GM21717 (cell line): Measurements from ENCODE around the gene HECW1.
A peak's percentile ranks its signal among the peaks of the same experiment; 100 is the strongest.
"Not testable (repeated sequence)": the region's sequence is repeated elsewhere in the genome, so short reads cannot be mapped to it uniquely, and the experiment has no call there.

Experiments
- ATAC-seq: cut with Tn5 transposase; IDR thresholded peaks from one replicate; pipeline ENCODE4 v1.9.1; 2021; ENCODE audit warnings: mild to moderate bottlenecking, moderate library complexity; ENCODE audit not compliant: unreplicated experiment

HECW1 gene

DNA sequence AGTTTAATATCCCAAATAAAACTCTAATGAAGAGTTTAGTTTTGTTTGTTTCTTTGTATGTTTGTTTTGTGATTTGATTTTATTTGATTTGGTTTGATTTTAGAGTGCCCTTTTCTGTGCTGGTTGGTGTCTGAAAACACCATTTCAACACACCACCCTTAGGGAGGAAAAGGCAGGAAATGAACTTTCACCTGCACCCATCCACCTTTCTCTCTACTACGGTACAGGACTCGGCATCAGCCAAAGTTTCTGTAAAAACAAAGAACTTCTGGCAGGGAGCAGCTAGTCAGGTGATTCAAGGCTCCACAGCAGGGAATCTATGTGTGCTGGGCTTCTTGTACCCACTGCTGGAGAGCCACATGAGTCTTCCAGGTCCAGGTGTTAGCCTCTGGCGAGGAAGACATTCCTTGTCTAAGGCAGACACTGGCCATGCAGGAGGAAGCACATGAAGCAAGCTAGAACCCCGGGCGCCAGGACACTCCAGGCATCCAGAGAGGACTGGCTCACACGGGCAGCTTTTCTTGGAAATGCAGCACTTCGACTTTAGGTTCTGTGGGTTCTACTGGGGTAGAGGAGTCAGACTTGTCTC lies 448.4 kb downstream of the HECW1 start:
- no peak for ATAC-seq

DNA sequence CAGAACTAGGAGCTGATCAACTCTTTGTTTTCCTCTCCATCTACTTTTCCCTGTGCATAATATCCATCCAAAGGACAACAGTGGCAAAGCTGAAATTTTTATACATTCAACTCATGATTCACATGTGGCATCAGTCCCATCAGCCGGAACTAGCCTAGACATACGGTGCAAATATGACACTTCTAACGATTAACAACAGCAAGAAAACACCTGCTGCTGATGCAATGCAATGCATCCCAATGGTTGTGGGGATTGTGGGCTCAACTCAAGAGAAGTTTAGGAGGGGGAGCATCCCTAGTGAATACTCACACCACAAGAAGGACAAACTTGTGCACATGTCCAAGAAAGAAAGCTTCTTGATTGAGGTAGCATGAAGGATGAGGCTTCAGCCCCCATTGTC lies 449.9 kb downstream of the HECW1 start:
- no peak for ATAC-seq

DNA sequence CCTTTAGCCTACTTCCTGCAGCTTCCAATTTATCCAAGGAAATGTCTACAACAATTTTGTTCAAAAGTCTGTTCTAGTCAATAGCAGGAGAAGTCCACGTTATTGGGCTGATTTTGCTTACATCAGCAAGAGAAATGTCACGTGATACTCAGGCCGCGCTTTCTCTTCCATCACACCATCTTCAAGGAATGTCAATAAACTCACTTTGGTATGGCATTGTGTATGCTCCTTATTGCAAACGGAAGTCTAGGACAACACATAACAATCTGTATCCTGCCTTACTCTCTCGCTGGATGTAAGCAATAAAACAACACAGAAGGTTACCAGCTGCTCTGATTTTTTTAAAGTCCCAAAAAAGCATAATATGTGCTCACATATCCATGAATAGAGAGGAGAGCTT lies 453.3 kb downstream of the HECW1 start:
- ATAC-seq: no peak

DNA sequence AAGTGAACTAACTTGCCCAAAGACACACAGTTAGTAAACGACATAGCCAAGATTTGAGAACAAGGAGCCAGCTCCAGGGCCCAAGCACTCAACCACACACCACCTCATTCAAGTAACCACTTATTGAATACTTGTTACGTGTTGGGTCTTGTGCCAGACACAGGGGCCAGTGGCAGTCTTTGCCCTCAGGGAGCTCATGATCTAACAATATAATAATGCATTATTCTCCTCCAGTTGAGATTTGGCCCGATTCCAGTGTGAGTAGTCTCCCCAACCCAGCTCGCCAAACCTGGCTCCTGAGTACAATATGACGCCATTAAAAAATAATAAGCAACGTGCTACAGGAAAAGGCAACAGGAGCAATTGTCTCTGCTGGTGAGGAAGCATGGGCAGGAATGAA lies 456.1 kb downstream of the HECW1 start:
- ATAC-seq: no peak

DNA sequence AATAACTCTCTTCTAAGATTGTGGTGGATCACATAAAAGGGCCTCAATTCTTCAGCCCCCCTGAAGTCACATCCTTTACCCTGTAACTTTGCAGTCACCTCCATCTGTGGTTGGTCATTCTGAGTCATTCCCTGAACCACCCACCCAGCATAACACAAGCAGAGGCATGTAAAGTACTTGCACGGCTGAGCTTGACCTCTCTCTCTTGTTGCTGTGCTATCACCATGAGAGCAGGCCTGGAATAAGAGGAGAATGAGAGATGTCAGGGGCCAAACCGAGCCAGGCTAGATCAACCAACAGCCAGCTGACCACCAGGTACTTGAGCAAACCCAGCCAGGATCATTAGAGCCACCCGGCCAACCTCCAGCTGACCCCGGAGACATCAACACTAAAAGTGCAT lies 457.0 kb downstream of the HECW1 start:
- ATAC-seq: peak; percentile 47

DNA sequence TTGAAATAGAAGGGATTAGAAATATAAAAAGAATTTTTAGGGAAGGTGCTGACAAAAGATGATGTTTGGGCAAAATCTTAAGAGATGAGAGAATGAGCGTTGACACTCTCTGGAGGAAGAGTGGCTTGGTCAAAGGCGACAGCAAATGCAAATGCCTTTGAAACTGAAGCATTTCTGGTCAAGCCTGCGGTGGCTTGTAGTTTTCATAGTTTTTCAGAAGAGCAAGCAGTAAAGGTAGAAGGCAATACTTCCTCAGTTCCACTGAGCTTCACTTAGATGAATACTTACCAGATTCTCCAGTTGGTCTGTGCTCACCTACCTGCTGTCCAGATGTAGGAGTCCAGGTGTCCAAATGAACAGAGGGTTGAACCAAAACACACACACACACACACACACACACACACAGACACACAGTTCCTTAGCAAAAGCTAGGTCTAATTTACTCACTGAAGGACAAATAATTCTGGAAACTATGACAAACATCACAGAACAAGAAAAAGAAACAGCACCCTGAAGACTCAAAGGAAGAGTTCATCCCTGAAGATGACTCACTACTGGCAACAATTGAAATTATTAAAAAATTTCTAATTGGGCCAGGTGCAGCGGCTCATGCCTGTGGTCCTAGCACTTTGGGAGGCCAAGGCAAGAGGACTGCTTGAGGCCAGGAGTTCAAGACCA lies 458.4 kb downstream of the HECW1 start:
- ATAC-seq: no peak

DNA sequence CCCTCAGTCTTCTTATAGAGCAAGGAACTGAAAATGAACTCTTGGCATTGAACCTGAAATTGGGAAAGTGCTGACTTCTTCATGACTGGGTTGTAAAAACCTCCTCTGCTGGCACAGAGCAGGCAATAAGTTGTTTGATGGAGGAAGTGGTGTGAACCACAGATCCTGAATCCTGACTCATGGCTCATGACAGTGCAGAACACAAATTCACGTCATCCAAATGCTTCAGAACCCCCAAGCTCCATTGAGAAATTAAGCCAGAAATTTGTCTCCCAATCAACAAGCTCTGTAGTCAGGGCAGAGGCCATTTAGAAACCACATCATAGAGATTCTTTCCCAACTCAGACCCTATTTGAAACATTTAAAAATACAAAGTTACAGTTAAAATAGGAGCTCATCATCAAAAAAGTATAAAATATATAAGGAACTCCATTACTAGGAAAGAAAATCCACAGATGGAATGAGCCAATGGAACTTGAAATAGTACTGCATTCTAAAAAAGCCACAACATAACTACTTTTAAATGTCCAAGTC lies 460.1 kb downstream of the HECW1 start:
- ATAC-seq: peak; percentile 72

DNA sequence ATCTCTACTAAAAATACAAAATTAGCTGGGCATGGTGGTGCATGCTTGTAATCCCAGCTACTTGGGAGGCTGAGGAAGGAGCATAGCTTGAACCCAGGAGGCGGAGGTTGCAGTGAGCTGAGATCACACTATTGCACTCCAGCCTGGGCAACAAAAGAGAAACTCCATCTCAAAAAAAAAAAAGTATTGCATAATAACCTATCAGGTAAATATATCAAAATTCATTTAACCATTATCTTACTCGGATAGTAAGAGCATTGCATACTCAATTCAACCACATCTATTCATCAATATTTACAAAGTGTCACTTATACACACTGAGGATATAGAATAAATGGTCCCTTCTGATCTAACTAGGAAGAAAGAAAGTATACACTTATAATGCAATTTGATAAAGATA lies 461.4 kb downstream of the HECW1 start:
- not testable (repeated sequence) for ATAC-seq

DNA sequence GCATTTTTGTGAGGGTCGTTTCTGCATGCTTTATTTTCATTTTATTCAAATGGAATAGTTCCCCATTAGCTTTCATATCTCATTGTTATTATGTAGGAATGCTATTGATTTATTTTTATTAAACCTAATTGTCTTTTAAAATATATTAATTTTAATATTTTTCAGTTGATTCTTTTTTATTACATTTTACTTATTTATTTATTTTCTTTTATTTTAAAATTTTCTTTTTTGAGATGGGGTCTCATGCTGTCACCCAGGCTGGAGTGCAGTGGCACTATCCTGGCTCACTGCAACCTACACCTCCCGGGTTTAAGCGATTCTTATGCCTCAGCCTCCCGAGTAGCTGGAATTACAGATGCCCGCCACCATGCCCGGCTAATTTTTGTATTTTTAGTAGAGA lies 463.1 kb downstream of the HECW1 start:
- ATAC-seq: no peak

DNA sequence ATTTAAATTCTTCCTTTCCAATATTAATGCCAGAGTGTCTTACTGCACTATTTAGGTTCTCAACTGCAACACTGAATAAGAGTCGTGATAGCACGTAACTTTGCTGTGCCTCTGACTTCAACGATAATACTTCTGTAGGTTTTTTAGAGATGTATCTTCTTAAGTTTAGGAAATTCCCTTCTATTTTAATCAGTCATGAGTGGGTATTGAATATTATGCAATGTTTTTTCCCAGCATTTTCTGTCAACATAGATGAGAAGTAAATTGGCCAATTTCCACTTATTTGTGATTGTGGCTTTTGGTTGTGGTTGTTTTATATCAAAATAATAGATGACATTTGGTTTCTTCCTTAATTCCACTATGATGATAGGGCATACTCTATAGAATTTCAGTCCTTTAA lies 463.8 kb downstream of the HECW1 start:
- ATAC-seq: no peak

DNA sequence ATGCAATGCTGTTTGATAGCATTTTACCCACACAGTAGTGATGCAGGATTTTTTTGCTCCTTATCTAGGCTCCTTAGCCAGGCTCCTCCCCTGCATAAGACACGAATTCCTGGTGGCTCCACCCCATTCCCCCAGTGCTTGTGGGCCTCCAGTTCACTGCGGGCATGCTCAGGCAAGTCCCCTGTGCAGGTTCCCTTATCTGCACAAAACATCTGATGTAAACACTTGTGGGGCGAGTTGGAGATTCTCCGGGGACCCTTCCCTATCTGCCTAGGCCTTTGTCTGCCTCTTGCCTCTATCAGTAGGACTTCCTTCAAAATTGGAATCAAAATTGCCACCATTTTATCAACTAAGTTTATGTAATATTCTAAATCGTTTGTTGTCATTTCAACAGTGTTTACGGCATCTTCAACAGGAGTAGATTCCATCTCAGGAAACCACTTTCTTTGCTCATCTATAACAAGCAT lies 465.1 kb downstream of the HECW1 start:
- ATAC-seq: no peak

DNA sequence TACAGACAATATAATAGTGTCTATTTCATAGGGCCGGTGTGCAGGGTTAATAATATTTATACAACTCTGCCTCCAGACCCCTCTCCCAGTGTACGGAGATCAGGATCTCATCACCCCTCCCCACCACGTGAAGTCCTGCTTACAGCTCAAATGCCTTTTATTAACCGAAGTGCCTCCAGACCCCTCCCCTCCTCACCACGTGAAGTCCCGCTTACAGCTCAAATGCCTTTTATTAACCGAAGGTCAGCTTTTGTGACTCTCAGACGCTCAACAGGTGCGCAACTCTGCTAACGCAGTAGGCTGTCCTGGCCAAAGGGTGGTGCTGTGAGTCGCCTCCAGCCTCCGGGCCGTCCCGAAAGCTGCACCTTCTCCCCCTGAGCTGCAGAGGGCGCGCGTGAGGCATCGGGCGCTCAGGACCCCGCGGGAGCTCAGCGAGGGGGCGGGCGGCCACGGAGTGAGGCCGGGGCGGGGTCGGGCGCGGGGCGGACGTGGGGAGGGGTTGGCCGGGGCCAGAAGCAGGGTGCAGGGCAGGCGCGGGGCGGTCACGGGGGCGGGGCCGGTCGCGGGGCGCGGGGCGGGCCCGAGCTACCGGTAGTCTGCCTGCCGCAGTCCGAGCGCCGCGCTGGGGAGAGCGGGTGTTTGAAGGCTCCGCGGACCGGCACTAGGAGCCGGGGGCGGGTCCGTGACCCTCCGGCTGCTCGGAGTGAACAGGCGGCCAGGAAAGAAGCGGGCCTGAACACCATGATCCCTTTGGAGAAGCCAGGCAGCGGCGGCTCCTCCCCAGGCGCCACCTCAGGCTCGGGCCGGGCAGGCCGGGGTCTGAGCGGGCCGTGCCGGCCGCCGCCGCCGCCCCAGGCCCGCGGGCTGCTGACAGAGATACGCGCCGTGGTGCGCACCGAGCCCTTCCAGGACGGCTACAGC lies 470.3 kb downstream of the HECW1 start, which contains the start of gene STK17A:
Gene STK17A, plus strand, starts transcription at position 606 of the 921 bp plus-strand sequence. Its CDS starts 136 bp downstream, at position 742.
- ATAC-seq: peak; percentile 69

DNA sequence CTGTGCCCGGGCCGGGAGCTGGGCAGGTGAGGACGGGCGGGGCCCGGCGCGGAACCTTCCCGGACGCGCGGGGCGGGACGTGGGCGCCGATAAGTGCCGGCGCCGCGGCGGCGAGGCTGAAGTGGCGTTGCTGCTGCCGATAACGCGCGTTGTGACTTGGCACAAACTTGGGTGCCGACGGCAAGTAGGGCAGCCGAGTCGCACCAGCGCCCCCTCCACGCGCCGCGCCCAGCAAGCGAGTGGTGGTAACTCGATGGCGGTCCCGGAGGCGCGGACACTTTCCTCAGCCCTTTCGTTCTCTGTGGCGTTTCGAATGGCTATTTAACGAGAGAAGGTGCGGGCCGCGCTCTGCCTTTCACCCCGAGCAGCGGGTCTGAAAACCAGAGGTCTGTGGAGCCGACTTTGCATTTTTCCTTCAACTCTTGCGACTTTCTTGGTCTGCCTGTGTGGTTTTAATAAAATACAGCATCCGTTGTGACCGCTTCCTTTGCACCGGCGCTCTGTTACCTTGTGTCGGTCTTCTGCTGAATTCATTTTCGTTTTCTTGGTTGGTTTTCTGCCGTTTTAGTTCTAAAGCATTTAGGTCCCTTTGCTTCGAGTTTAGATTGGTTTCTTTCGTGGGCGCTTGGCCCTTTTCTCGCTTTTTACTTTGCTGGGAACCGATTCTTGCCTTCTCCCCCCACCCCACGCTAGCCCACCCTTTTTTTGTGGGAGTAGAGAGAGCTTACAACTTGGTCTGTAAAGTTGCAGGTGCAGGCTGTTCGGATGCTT lies 471.2 kb downstream of the HECW1 start:
- ATAC-seq: peak; percentile 12

DNA sequence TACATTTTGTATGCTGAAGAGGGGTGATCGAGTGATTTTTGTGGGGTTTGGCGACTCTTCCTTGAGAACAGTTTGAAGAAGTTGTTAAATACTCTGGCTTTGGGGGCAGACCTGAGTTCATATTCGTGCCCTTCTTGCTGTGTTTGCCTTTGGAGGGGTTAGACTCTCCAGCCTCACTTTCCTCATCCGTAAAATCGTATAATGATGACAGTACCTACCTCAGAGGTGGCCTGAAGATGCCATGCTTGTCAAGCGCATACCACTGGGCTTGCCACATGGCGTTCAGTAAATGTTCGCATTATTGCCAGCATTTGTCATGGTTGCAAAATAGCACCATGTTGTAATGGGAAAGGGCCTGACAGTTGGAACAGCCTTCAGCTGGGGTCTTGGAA lies 471.7 kb downstream of the HECW1 start:
- no peak for ATAC-seq

DNA sequence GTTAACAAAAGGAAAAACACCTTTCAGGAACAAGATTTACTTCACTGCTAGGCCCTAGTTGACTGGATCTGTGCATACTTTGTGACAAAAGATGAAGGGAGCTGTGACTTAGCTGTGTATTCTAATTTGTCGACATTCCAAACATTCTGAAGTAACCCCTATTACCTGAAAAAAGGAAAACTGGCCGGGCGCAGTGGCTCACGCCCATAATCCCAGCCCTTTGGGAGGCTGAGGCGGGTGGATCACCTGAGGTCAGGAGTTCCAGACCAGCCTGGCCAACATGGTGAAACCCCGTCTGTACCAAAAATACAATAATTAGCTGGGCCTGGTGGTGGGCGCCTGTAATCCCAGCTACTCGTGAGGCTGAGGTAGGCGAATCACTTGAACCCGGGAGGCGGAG lies 472.3 kb downstream of the HECW1 start:
- not testable (repeated sequence) for ATAC-seq

DNA sequence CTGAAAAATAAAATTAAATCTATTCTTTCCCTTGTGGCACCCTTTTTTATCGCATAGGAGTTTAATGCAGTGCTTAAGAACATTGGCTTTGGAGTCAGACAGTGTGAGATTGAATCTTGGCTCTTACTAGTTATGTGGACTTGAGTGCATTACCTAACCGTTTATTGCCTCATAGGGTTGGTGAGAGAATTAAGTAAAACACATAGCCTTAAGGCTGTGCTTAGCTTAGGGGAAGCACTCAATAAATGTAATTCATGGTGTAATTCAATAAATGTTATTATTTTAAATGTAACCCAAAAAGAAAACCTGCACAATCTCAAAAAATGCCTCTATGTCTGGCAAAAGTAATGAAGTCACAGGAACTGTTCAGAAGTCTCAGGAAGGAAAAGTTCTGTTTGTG lies 473.1 kb downstream of the HECW1 start:
- no peak for ATAC-seq

DNA sequence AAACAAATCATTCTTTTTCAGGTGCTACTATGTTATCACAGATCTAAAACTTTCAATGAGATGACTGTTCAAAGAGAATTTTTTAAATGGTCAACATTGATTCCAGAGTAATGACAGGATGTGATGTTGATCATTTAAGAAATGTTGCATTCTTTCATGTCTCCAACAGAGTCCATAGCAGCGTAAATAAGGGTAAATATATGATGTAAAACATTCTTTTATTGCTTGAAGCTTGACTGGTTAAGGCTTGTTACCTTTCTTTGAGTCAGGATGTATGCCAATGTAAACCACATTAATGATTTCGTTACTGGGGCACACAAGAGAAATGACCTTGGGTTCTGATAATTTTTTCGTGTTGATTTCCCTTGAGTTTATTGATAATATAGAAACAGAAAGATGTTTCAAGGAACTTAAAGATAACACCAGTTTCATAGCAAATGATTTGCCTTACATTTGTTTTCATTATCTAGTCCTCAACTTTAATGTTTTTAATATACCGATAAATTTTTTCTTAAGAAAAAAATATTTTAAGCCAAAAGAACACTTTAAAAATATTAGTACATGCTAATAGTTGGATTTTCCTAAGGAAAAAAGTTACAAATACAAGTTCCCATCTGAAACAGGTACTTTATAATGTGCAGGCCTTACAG lies 473.9 kb downstream of the HECW1 start:
- ATAC-seq: no peak

DNA sequence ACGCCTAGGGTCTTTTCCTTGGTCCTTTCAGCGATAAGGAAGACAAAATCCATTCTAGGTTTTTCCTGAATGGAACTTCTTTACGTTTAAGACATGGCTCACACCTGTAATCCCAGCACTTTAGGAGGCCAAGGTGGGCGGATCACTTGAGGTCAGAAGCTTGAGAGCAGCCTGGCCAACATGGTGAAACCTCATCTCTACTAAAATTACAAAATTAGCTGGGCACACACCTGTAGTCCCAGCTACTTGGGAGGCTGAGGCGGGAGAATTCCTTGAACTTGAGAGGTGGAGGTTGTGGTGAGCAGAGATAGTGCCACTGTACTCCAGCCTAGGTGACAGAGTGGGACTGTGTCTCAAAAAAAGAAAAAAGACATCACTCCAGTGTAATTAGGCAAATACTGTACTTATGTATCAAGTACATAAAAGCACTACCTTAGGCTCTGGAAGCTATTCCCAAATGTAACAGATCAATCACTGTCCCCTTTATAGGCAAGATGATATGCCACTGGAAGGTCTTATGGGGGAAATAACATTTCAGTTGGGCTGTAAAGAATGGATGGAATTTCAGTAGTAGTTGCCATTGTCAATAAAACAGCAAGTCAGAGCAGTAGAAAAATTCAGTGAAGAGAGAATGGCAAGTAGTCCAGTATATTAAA lies 476.2 kb downstream of the HECW1 start:
- no peak for ATAC-seq

DNA sequence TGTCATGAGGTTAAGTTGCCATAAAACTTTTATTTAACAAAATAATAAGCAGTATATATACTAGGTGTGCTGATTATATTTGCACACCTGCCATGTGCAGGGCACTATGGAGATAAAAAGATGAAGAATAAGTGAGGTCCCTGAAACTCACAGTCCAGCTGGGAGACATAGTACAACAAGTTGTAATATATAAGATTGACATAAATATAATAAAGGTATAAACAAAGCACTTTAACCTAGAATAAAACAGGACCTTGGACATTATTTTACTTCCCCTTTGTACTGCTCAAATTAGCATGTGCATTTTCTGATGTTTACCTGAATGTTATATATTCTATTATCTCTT lies 476.7 kb downstream of the HECW1 start:
- no peak for ATAC-seq

DNA sequence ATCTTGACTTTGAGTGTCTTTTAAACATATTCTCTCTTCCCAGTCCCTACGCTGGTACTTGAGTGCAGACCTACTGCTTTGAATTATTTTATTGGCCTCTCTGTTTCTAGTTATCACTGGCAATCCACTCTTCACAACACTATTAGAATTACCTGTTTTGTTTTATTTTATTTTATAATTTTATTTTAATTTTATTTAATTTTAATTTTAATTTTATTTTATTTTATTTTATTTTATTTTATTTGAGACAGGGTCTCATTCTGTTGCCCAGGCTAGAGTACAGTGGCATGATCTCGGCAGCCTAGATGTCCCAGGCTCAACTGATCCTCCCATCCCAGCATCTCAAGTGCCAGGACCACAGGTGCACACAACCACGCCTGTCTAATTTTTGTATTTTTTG lies 477.3 kb downstream of the HECW1 start:
- no peak for ATAC-seq
